ENCODE data around the gene LASP1.

The LASP1 gene

GRCh38 chr17:38889745-38890409 lies 20.0 kb downstream of the LASP1 start:
- DNase-seq: no peak

GRCh38 chr17:38890410-38890746 lies 20.5 kb downstream of the LASP1 start:
- no peak for DNase-seq

GRCh38 chr17:38891441-38891840 lies 21.6 kb downstream of the LASP1 start:
- no peak for DNase-seq

- no peak for DNase-seq
Observed at GRCh38 chr17:38892083-38892482, 22.2 kb downstream of the LASP1 start.

GRCh38 chr17:38892620-38893019 lies 22.8 kb downstream of the LASP1 start:
- DNase-seq: no peak

- DNase-seq: no peak
Observed at GRCh38 chr17:38893113-38893512, 23.3 kb downstream of the LASP1 start.

- DNase-seq: peak; percentile 76
Observed at GRCh38 chr17:38893607-38894006, 23.7 kb downstream of the LASP1 start.

GRCh38 chr17:38894276-38894675 lies 24.4 kb downstream of the LASP1 start:
- DNase-seq: no peak

- no peak for DNase-seq
Observed at GRCh38 chr17:38896346-38896954, 26.6 kb downstream of the LASP1 start.

- no peak for DNase-seq
Observed at GRCh38 chr17:38897176-38897575, 27.3 kb downstream of the LASP1 start.

- no peak for DNase-seq
Observed at GRCh38 chr17:38897671-38898290, 27.9 kb downstream of the LASP1 start.

- no peak for DNase-seq
Observed at GRCh38 chr17:38898291-38898679, 28.4 kb downstream of the LASP1 start.

GRCh38 chr17:38898812-38899348 lies 29.0 kb downstream of the LASP1 start:
- DNase-seq: peak; percentile 79

- no peak for DNase-seq
Observed at GRCh38 chr17:38899421-38899820, 29.6 kb downstream of the LASP1 start.

- DNase-seq: peak; percentile 64
Observed at GRCh38 chr17:38900978-38901656, 31.3 kb downstream of the LASP1 start.

GRCh38 chr17:38903404-38903803 lies 33.5 kb downstream of the LASP1 start:
- DNase-seq: no peak

GRCh38 chr17:38904892-38905291 lies 35.0 kb downstream of the LASP1 start:
- no peak for DNase-seq

- DNase-seq: no peak
Observed at GRCh38 chr17:38905375-38905774, 35.5 kb downstream of the LASP1 start.

- no peak for DNase-seq
Observed at GRCh38 chr17:38906460-38907228, 36.8 kb downstream of the LASP1 start.

GRCh38 chr17:38907930-38908675 lies 38.2 kb downstream of the LASP1 start:
- no peak for DNase-seq

GRCh38 chr17:38908676-38909181 lies 38.9 kb downstream of the LASP1 start:
- DNase-seq: no peak

- DNase-seq: no peak
Observed at GRCh38 chr17:38910325-38910724, 40.5 kb downstream of the LASP1 start.
